HEK293 (cell line): ENCODE measurements around the gene SLC38A9.

Source experiments
- CTCF ChIP-seq: fragments of 450-650 bp; formaldehyde crosslinking; IDR thresholded peaks from 2 replicates; pipeline ENCODE4 v1.5.1; 2016; ENCODE audit warnings: missing biosample characterization, missing genetic modification characterization
- HOXA7 ChIP-seq: sonication (generic); formaldehyde crosslinking; IDR thresholded peaks from 2 replicates; pipeline ENCODE4 v1.8.1; 2022; ENCODE audit warnings: missing genetic modification reagents, borderline replicate concordance
- PATZ1 ChIP-seq: fragments of 450-650 bp; formaldehyde crosslinking; IDR thresholded peaks from 2 replicates; pipeline ENCODE4 v1.5.1; 2016; ENCODE audit warnings: missing biosample characterization, missing genetic modification characterization
- REST ChIP-seq: fragments of 450-650 bp; formaldehyde crosslinking; IDR thresholded peaks from 2 replicates; pipeline ENCODE4 v1.5.1; 2016; ENCODE audit warnings: missing biosample characterization, missing genetic modification characterization
- SP2 ChIP-seq: fragments of 450-650 bp; formaldehyde crosslinking; IDR thresholded peaks from 2 replicates; pipeline ENCODE4 v1.5.1; 2016; ENCODE audit warnings: missing biosample characterization, missing genetic modification characterization
- YY1 ChIP-seq: fragments of 450-650 bp; formaldehyde crosslinking; IDR thresholded peaks from 2 replicates; pipeline ENCODE4 v1.5.1; 2018; ENCODE audit warnings: missing biosample characterization, missing genetic modification characterization
- ZBTB11 ChIP-seq: fragments of 450-650 bp; formaldehyde crosslinking; conservative IDR thresholded peaks from 2 replicates; pipeline ENCODE4 v1.5.1; 2016; ENCODE audit warnings: low read depth, missing biosample characterization, missing genetic modification characterization
- ZBTB7A ChIP-seq: fragments of 450-650 bp; formaldehyde crosslinking; IDR thresholded peaks from 2 replicates; pipeline ENCODE4 v1.5.1; 2016; ENCODE audit warnings: low read depth, missing biosample characterization, missing genetic modification characterization
- ZFP37 ChIP-seq: fragments of 450-650 bp; formaldehyde crosslinking; IDR thresholded peaks from 2 replicates; pipeline ENCODE4 v1.5.1; 2016; ENCODE audit warnings: missing biosample characterization, missing genetic modification characterization
- ZNF211 ChIP-seq: fragments of 450-650 bp; formaldehyde crosslinking; IDR thresholded peaks from 2 replicates; pipeline ENCODE4 v1.5.1; 2016; ENCODE audit warnings: low read depth, missing biosample characterization, missing genetic modification characterization
- ZNF24 ChIP-seq: fragments of 450-650 bp; formaldehyde crosslinking; IDR thresholded peaks from 2 replicates; pipeline ENCODE4 v1.5.1; 2016; ENCODE audit warnings: missing biosample characterization, missing genetic modification characterization
- ZNF830 ChIP-seq: fragments of 450-650 bp; IDR thresholded peaks from 2 replicates; pipeline ENCODE4 v1.5.0; 2018; ENCODE audit warnings: missing biosample characterization, missing genetic modification characterization, low read depth, mild to moderate bottlenecking, moderate library complexity

- no peak for TF ChIP-seq ZFP37 (tag by site-specific recombination)
- no peak for TF ChIP-seq SP2 (tag by site-specific recombination)
- no peak for TF ChIP-seq ZBTB7A (tag by site-specific recombination)
- no peak for TF ChIP-seq ZNF830
- no peak for TF ChIP-seq ZNF24 (tag by site-specific recombination)
- no peak for TF ChIP-seq CTCF (tag by site-specific recombination)
- TF ChIP-seq YY1 (tag by site-specific recombination) = no peak
- TF ChIP-seq REST (tag by site-specific recombination) = no peak
- TF ChIP-seq HOXA7 = no peak
- no peak for TF ChIP-seq PATZ1
- no peak for TF ChIP-seq ZBTB11
- TF ChIP-seq ZNF211 = no peak
Observed at GRCh38 chr5:55591686-55592085, 120.4 kb downstream of the SLC38A9 start.
